Left colon (tissue), 2 donors: ENCODE measurements around the gene DHX8. TPM values are rescaled to one million over a fixed set of nuclear protein-coding genes. Genes with fewer than 3 reads are reported as not detected.

Source experiments
- ATAC-seq: fragments of 200-7000 bp; cut with Tn5 transposase; one replicate; pipeline ENCODE4 v1.9.1; 2020; ENCODE audit warnings: mild to moderate bottlenecking, moderate library complexity
- DNase-seq, 2 donors: peaks; one replicate each; pipeline ENCODE4 v3.0.0-alpha.2; 2020
- intact Hi-C, 2 donors: fragments of 100-400 bp; cut with DNase I in 1 of 2; cut with micrococcal nuclease in 1 of 2; formaldehyde crosslinking; loops; one replicate each; pipeline versions ENCODE4 v1.11.2 to v1.14.0; 2022; cut with DNase I, micrococcal nuclease
- total RNA-seq, 2 donors: library from RNA; stranded (reverse); fragmentation: NEBNext Ultra II Directional; extraction: Animal tissue kit (Norgen Biotek cat#: 25700); gene quantifications; one replicate each; pipeline ENCODE4 v1.2.1, GENCODE V29; 2021
- donor health status: DM: no; HTN: no; CAD: no.
- donor health status: DM: yes; HTN: yes; CAD: no.

The DHX8 gene
- total RNA-seq, 2 donors from 2014 or later, result 42.5 to 49.8 TPM

DNA sequence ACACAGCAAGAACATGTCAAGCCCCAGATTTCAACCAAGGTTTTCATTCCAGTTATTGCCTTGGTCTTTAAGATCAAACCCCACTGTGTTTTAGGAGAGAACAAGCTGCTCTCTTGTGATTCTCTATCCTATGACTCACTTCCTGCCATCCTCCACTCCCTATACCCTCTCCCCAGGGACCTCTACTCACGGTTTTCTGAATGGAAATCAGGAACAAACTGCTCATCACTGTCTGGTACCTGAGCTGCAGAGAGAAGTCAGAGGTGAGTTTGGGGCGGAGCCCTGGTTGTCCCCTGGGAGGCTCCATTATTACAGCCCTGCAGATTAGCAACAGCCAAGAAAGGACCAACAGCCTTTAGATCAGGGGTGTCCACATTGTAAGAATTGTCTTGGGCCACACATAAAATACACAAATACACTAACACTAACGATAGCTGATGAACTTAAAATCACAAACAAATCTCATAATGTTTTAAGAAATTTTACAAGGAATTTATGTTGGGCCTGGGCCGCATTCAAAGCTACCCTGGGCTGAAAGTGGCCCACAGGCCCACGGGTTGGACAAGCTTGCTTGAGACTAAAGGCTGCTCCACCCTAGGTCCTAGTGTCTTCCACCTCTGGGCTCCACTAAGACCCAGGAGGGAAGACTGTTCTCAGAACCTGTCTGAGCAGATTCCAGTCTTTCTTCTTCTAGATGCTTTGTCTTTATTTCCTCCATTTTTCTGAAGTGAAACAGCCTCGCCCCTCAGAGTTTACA, 52.6 kb downstream of the DHX8 start:
- intact Hi-C loops, result no loop called here
- DNase-seq (no peak), ATAC-seq (no peak)

DNA sequence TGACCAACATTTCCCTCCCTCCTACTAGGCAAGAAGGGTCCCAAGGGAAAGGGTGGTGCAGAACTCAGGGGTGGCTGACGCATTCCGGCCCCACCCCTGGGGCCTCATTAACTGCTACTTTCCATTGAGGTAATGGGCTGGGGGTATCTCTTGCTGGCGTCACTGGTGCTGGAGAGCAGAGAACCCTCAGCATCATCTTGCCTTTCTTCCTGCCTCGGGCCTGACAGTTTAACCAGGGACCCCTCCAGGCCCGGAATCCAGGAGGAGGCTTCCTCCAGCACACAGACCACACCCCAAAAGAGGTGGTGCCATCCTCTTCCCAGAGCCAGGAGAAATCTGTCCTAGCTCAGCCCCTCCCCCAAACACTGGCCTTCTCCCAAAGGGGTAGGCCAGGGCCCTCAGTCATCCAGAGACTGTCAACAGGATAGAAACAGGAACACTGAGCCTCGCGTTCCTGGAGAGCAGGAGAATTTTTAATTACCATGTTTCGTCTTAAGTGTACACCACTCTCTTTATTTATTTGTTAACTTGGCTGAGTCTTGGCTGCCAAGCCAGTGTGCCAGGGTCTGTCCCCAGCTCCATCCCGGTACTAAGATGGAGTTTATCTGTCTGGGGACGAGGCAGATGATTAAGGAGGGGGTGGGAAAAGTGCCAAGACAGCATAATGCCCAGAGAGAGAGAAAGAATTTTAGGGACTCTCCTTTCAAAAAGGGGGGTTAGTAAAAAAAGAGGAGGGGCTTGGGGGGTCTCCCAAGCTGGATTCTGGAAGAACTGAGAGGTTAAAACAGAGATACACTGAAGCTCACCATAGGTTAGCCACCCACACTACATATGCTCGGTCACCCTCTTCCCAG, 57.3 kb downstream of the DHX8 start:
- intact Hi-C loops, result no loop called here
- ATAC-seq, result no peak

GRCh38 chr17:43542859-43543258, 59.1 kb downstream of the DHX8 start:
- DNase-seq (no peak), ATAC-seq (no peak)
- intact Hi-C loops, result no loop called here

More for the DNA sequence above, 57.3 kb downstream of the DHX8 start:
- no peak for DNase-seq

DNA sequence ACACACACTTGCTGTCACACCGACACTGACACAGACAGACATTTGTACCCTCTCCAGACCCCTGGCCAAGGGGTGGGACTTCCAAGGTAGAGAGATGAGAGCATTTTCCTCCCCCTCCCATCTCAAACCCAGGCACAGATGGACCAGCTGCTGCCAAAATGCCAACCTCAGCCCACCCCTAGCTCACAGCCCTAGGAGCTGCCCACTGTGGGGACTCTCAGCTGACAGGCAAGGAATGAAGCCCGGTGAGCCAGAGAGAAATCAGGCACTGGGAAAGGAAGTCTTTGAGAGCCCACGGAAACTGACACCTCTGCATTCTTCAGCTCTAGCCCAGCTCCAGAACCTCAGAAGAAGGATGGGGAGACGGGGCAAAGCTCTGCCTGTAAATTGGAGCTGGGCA, 59.5 kb downstream of the DHX8 start:
- ATAC-seq (no peak), DNase-seq (no peak)
- intact Hi-C loops, result no loop called here

- ATAC-seq (no peak), DNase-seq (no peak)
These were observed 60.2 kb downstream of the DHX8 start for GRCh38 chr17:43543771-43544575.

DNA sequence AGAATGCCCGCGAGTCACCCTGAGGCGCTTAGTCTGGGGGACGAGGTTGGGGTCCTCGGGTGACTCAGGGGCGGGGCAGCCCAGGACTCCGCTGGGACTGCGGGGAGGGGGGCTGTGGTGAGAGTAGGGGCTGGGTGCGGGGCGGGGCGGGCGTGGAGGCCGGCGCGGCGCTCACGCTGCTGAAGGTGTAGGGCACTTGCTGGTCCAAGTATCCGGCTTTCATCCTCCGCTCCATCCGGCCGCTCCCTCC, 61.5 kb downstream of the DHX8 start:
- ATAC-seq (peak; percentile 52), DNase-seq (peak; percentile 34 to 46)
- intact Hi-C loops, result no loop called here

More at GRCh38 chr17:43543771-43544575, 60.2 kb downstream of the DHX8 start:
- intact Hi-C loops, result no loop called here

DNA sequence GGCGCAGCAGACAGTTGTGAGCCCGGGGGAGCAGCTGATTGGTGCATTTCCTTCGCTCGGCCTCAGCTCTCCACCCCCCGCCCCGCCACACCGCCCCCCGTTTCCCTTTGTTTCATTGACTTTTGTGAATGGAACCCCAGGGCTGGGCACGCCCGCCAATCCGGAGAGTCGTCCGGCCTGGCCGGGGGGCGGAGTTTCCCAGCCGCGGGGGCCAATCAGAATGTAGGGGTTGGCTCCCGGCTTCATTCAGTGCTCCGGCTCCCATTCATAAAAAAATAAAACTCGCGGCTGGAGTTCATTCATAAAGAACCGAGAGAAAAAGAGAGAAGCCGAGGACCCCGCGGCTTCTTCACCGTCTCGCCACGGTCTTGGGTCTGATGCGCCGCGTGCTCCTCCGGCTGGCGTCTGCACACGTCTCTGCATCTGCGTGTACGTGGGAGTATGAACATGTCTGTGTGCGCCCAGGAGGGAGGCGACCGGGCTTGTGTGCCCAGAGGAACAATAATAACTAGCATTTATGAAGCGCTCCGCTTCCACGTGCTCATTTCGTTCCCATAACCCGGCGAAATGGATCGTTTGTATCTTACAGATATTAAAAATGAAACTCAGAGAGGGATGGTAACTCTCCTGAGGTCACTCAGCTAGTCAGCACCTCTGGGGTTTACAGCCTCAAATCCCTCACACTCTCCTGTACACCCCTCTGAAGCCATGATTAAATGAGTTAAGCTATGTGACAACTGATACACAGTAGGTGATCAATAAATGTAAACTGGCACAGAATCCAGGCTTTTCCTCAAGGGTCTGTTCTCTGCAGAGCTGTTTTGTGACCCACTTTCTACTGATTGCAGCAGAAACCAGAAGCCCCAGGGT, 62.8 kb downstream of the DHX8 start, which contains the start of gene ETV4:
Gene ETV4 (minus strand): TSS at position 22 of the 870 bp plus-strand sequence. CDS start 723 bp downstream, outside the sequence.
- peak; percentile 92 for ATAC-seq
- DNase-seq, result peak; percentile 87 to 92
- intact Hi-C loops, result no loop called here

DNA sequence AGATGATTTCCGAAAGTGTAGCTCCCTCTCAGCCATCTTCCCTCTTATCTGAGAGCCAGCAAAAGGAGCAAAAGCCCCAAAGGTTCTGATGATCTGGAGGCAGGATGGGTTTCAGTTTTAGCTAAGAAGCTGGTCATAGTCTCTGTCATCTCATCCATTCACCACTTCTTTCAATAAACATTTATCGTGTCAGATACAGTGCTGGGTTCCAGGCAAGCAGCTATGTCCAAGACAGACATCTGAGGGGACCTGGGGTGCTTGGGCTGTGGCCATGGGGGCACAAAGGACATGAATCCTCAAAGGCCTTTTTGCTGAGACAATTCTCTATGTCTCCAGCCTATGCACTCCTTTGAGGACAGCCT, 63.4 kb downstream of the DHX8 start:
- ATAC-seq, result no peak
- intact Hi-C loops, result no loop called here
- DNase-seq, result no peak

GRCh38 chr17:43547659-43548256, 64.0 kb downstream of the DHX8 start:
- ATAC-seq, result no peak
- no peak for DNase-seq
- intact Hi-C loops, result no loop called here

DNA sequence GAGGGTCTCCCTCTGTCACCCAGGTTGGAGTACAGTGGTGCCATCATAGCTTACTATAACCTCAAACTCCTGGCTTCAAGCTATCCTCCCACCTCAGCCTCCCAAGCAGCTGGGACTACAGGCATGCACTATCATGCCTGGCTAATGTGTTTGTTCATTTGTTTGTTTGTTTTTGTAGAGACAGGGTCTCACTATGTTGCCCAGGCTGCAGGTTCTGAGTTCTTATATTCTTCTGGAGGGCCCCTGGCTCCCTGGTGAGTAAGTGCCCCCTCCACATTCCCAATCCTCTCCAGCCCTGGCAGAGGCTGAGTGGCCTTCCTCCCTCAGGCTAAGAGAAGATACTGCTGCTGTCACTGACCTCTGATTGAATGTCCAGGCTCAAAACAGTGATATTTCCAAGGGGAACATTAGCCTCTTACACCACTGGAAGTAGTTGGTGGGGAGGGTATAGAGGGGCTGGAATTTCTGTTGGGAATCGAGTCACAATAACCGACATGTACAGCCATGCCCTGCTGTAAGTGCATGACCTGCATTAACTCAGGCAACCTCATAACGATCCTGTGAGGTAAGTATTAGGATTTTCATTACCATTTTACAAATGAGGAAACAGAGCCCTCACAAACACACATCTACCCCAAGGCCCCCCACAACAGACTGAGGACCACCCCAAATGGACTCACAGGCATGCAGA, 65.1 kb downstream of the DHX8 start:
- ATAC-seq (no peak), DNase-seq (no peak)
- intact Hi-C loops, result no loop called here

DNA sequence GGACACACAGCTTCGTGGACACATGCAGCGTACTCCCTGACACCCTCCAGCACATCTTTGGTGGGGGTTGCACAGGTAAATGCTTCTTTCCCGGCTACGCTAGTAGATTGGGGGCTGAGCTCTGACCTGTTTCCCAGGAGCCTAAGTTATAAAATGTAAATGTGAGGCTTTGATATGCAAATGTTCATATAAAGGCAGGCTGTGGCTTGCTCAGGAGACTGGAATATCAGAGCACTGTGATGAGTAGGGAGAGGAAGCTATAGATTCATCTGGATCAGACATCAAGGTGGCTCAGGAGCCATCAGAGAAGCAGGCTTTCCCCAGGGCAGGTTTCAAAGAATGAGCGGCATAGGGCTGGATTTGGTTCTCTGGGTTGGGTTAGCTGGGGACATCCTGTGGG, 65.7 kb downstream of the DHX8 start:
- ATAC-seq, result no peak
- intact Hi-C loops, result no loop called here
- no peak for DNase-seq

GRCh38 chr17:43550754-43551153, 67.0 kb downstream of the DHX8 start:
- DNase-seq, result no peak
- intact Hi-C loops, result no loop called here
- no peak for ATAC-seq

- intact Hi-C loops, result no loop called here
- peak; percentile 49 for ATAC-seq
- peak in 1 of 2 donors; percentile 37 for DNase-seq
These were observed 68.6 kb downstream of the DHX8 start for GRCh38 chr17:43552229-43552837.

- DNase-seq, result no peak
- intact Hi-C loops, result no loop called here
- no peak for ATAC-seq
These were observed 69.8 kb downstream of the DHX8 start for GRCh38 chr17:43553573-43553972.

DNA sequence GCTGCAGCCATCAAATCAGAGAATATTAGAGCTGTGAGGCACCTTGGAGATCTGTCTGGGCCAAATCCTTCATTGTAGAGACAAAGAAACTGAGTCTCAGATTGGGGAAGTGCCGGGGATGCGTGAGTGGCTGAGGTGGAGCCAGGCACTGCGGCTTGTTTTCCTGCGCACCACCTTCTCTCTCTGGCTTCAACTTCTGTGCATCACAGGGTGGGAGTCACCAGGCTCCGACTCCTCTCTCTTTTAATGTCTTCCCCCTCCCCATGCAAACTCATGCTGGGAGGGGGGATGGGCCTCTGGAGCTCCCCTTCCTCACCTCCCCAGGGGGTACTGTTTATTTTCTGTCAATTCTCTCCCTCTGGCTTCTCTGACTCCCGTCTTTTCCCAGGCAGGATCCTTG, 71.1 kb downstream of the DHX8 start:
- DNase-seq (no peak), ATAC-seq (no peak)
- intact Hi-C loops, result no loop called here

GRCh38 chr17:43556292-43556691, 72.5 kb downstream of the DHX8 start:
- intact Hi-C loops, result no loop called here
- DNase-seq (peak; percentile 56 to 72), ATAC-seq (peak; percentile 73)

GRCh38 chr17:43558805-43559160, 75.0 kb downstream of the DHX8 start:
- DNase-seq, result no peak
- intact Hi-C loops, result no loop called here
- no peak for ATAC-seq
